NCI-H510A treated with DMSO at 0.1 percent for 48 hours (cell line): ENCODE data around the gene CCL22.
"Not testable (repeated sequence)": the region's sequence is repeated elsewhere in the genome, so short reads cannot be mapped to it uniquely, and the experiment has no call there.

Experiments
- DNase-seq: peaks from one replicate; lab custom pipeline; 2025; lab: John Stamatoyannopoulos, UW

The CCL22 gene

DNA sequence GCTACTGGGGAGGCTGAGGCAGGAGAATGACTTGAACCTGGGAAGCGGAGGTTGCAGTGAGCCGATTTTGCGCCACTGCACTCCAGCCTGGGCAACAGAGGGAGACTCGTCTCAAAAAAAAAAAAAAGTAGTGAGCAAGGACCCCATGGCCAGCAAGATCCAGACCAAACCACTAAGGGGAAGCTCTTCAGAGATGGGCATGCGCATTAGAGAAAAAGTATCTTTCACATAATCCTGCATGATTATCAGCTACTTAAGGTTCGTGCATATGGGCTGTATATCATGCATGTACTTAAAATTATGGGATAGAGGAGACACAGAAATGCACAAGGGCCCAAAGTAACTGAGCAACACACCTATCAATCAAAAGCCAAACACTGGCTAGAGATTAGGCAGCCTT lies 10.7 kb upstream of the CCL22 start:
- no peak for DNase-seq

DNA sequence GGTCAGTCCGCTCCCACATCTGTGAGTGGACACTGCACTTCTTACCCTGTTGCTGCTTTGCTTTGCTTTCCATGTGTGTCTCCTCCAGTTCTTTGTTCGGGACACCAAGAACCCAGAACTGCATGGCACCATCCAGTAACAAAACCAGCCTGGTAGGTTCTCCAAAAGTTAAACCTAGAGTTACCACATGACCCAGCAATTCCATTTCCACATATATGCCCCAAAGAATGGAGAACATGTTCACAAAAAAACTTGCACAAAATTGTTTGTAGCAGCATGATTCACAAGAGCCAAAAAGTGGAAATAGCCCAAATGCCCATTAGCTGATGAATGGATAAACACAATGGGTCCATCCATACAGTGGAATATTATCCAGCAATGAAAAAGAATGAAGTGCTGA lies 10.3 kb upstream of the CCL22 start:
- no peak for DNase-seq

DNA sequence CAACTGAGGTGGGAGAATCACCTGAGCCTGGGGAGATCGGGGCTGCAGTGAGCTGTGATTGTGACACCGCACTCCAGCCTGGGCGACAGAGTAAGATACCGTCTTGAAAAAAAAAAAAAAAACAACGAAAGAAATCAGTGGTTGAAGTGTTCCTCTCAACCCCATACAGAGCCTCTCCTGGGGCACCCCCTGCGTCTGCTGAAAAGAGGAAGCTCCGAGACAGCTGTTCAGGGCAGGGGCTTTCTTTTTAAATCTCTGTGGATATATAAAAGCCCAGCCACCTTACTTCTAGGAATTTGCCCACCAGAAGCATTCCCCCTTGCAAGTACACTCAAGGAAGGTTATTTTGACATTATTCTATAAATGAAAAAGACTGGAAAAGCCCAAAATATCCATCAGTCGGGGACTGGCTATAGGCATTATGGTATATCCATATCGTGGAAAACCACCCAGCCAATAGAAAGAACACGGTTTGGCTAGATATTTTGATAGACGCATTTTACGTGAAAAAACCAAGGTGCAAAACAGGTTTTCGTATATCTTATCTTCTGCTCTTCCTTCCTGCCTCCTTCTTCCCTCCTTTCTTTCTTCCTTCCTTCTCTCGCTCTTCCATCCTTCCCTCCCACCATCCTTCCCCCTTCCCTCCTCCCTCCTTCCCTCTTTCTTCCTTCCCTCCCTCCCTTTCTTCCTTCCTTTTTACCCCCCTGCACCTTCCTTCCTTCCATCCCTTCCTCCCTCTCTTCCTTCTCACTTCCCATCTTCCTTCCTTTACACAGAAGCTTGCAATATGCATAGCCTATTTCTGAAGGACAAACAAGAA lies 9.2 kb upstream of the CCL22 start:
- no peak for DNase-seq

DNA sequence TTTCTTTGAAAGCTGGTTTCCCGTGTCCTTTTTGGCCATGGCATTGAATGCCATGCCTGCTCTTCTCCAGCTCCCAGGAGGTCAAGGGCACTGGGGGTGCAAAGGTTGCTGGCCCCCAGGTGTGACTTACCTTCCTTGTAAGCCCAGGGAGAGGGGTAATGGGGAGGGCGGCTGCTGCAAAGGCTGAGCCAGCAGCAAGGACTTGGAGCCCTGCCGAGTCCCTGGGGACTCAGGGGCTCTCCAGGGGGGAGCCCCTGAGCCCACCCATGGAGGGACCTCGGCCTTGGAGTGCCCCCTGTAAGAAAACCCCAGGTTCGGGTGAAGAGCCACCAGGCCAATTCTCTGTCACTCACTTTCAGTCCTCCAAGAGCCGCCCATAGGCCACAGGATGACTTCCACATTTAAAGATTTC lies 5.9 kb upstream of the CCL22 start:
- DNase-seq, result no peak

DNA sequence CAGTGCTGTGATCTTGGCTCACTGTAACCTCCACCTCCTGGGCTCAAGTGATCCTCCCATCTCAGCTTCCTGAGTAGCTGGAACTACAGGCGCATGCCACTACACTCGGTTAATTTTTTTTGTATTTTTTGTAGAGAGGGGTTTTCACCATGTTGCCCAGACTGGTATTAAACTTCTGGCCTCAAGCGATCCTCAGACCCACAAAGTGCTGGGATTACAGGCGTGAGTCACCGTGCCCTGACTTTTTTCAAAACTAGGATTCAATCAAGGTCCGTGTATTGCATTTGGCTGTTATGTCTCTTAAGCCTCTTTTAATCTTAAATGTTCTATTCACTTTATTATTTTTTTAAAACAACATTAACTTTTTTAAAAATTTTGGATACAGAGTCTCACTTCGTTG lies 4.3 kb upstream of the CCL22 start:
- no peak for DNase-seq

DNA sequence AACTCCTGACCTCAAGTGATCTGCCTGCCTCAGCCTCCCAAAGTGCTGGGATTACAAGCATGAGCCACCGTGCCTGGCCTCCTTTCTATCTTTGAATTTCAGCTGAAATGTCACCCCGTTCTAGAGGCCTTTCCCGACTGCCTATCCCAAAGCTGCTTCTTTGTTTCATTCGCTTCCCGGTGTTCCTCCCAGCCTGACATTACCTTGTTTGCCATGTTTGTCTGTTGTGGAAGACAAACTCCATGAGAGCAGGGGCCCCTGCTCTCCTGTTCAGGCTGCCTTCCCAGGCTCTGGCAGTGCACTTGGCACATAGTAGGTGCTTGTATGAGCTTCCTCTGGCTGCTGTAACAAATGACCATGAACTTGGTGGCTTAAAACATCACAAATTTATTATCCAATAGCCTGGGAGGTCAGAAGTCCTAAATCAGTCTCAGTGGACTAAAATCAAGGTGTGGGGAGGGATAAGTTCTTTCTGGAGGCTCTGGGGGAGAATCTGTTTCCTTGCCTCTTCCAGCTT lies 2.6 kb upstream of the CCL22 start:
- no peak for DNase-seq

DNA sequence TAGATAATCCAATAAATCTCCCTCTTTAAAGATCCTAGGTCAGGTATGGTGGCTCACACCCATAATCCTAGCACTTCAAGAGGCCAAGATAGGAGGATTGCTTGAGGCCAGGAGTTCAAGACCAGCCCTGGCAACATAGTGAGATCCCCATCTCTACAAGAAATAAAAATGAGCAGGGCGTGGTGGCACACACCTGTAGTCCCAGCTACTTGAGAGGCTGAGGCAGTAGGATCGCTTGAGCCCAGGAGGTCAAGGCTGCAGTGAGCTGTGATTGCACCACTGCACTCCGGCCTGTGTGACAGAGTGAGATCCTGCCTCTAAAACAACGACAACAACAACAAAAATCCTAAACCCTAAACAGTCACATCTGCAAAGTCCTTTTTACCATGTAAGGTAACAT lies 2.0 kb upstream of the CCL22 start:
- no peak for DNase-seq

DNA sequence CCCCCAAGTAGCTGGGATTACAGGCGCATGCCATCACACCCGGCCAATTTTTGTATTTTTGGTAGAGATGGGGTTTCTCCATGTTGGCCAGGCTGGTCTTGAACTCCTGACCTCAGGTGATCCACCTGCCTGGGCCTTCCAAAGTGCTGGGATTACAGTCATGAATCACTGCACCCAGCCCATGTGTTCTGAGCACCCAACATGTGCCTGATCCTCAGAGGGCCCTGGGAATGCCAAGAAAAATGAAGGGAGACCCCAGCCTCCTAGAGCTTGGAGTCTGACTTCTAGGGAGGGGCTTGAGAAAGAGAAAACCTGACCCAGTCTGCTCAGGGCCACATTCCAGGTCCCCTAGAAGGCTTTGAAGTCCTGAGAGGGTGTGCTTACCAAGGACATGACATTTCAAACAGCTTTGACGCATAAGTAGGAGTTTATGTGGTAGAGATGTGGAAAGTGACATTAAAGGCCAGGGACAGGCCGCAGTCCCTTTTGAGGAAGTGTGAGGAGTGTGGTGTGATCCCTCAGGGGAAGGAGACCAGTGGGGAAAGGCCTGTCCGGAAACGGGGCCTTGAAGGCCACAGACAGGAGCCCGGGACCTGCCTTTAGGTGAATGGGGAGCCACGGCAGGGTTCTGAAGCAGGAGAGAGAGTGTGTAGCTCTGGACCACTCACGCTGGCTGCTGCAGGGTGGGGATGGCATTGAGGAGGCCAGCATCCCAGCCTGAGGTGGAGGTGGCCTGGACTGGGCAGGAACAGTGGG lies 1.1 kb upstream of the CCL22 start:
- no peak for DNase-seq

DNA sequence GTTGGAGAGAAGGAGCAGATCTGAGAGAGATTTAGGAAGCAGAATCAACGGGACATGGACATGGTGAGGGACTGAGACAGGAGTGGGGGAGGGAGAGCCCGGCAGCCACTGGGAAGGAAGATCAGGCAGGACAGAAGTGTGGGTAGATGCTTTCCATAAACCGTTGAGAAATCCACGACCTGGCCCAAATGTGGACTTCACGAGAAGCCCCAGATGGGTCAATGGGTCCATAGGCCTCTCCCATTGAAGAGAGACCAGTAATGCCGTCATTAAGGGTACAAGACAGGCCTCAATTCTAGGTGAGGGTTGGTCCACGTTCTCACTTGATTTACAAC lies 530 bp upstream of the CCL22 start:
- no peak for DNase-seq

DNA sequence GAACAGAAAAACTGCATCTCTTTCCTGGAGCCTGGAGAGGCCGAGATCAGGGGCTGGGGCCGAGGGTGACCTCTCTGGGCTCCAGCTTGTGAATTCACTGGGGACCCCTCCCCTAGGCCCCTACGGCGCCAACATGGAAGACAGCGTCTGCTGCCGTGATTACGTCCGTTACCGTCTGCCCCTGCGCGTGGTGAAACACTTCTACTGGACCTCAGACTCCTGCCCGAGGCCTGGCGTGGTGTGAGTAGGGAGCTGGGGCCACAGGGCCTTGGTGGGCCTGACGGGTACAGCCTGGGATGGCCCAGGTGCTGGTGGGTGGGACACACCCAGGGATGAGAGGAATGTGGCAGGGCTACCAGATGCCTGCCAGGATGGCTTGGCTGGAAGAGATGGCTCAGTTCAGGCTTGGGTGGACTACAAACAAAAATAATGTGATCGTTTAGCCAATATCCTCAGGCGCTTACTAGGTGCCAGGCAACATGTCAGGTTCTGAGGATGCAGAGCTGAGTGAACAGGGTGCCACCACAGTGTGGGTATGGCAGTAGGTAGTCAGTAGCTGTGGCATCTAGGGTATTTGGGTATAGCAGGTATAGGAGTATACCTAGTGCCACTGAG lies 1.8 kb downstream of the CCL22 start:
- DNase-seq, result no peak

DNA sequence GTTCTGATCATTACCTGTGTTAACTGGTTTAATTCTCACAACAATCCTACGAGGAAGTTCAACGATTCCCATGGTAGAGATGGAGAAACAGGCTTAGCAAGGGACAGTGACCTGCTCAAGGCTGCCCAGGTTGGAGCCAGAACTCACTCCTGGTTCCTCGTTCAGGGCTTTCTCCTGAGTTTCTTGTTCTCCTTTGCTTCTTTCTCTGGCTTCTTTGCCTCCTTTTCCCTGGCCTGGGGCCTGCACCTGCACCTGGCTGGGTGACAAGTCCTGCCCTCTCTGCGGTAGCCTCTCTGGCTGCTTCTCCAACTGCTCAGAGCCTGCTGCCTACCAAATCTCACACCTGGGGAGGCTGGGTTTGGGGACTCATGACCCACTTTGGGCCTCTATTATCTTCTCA lies 2.8 kb downstream of the CCL22 start:
- DNase-seq, result no peak

DNA sequence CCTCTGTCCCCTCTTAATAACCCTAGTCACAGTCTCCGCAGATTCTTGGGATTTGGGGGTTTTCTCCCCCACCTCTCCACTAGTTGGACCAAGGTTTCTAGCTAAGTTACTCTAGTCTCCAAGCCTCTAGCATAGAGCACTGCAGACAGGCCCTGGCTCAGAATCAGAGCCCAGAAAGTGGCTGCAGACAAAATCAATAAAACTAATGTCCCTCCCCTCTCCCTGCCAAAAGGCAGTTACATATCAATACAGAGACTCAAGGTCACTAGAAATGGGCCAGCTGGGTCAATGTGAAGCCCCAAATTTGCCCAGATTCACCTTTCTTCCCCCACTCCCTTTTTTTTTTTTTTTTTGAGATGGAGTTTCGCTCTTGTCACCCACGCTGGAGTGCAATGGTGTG lies 5.6 kb downstream of the CCL22 start:
- no peak for DNase-seq

DNA sequence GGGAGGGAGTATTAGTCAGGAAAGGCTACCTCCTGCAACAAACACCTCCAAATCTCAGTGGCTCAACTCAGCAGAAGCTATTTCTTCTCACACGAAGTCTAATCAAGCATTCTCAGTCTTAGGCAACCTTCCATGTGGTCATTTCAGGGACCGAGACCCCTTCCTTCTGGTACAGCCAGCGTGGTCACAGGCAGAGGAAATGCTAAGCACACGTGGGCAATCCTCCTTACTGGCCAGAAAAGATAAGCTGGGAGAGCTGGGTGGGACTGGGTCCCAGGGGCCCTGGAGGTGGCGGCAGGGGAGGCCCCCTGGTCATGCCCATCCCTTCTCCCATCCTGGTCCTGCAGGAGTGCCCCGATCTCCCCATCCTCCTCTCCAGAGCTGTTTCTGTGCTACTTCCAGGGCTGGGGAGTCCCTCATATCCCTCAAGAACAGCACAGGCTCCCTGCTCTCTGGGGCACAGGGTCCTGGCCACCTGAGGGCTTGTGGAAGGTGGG lies 8.0 kb downstream of the CCL22 start:
- DNase-seq, result no peak

DNA sequence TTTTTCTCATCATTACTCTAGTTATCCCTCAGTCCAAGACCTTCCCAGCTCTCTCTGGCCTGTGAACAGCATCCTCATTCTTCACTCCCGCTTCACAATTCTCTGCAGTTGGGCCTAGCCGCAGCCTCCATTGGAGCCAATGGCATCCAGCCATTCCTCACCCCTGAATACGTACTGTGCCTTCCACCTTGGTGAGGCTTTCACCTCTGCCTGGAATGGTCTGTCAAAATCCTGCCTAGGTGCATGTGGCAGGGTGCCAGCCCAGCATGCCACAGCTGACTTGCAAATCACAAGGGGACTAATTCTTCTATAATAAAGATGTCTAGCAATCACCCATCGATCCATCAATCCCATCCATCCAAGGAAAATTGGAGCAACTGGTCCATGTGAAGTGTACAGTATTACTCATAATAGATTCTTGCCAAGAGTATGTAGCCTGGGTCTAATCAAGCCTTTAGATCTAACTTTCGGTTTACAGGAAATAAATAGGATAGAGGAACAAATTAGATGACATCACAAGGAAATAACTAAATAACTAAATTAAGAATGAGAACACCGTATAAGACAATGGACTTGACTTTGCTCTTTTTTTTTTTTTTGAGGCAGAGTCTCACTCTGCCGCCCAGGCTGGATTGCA lies 8.7 kb downstream of the CCL22 start:
- no peak for DNase-seq

DNA sequence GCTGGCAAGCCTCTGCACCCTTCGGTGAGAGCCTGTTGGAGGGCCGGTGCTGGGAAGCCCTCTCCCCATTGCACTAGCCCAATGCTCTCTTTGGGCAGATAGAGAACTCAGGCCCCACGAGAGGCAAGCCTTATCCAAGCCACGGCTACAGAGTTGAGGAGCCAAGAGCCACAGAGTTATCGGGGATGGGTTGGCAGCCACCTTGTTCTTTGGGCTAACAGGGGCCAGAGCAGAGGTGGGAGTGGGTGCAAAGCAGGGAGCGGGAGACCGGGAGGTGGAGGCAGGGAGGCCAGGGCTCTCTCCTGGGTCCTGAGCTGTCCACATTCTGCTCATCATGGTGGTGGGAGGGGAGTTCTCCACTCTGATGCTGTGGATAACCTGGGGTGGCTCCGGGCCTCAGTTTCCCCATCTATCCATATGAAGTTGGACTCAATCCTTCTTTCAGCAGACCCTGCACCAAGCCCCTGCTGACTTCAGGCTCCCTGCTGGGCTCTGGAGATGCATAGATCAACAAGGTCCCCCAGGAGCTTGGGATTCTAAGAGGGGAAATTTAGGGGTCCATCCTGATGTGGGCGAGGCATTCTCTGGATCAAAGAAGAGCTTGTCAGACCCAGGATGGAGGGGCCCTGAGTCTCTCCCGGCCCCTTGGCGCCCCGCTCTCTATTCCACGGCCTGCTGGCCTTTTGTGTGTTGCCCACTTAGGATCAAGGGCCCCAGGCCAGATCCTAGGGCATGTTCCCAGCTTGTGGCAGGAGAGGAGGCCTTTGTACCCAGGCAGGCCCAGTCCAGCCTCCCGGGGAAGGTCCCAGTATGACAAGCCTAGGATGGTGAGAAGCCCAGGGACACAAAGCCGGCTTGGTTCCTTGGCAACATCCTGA lies 13.2 kb downstream of the CCL22 start:
- DNase-seq, result no peak

DNA sequence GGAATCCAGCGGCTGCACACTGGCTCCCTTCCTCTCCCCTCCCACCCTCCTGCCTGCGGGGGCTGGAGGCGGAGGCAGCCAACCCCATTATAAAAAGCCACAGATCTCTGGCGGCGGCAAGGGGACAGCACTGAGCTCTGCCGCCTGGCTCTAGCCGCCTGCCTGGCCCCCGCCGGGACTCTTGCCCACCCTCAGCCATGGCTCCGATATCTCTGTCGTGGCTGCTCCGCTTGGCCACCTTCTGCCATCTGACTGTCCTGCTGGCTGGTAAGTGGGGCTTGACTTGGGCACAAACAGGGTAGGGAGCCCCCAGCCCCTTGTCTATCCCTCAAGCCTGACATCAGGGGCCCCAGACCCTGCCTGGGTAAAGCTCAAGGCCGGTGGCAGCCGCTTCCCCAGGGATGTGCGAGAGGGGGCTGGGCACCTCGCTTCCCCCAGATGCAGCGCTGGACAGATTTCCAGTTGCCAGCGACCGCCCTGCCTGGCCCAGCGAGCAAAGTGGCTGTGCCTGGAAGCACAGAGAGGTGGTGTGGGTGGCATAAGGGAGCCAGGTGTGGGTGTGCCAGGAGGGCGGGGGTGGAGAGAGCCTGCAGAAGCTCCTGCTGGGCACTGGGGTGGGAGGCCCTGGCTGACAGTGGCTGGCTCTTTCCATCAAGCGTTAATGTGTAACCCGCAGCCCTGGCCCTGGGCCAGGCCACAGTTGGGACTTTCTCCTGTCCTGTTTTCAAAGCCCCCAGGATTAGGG lies 14.0 kb downstream of the CCL22 start, which contains the start of gene CX3CL1:
Gene CX3CL1, plus strand, starts transcription at position 119 of the 745 bp plus-strand sequence. Its CDS starts 79 bp downstream, at position 198.
- DNase-seq, result no peak

DNA sequence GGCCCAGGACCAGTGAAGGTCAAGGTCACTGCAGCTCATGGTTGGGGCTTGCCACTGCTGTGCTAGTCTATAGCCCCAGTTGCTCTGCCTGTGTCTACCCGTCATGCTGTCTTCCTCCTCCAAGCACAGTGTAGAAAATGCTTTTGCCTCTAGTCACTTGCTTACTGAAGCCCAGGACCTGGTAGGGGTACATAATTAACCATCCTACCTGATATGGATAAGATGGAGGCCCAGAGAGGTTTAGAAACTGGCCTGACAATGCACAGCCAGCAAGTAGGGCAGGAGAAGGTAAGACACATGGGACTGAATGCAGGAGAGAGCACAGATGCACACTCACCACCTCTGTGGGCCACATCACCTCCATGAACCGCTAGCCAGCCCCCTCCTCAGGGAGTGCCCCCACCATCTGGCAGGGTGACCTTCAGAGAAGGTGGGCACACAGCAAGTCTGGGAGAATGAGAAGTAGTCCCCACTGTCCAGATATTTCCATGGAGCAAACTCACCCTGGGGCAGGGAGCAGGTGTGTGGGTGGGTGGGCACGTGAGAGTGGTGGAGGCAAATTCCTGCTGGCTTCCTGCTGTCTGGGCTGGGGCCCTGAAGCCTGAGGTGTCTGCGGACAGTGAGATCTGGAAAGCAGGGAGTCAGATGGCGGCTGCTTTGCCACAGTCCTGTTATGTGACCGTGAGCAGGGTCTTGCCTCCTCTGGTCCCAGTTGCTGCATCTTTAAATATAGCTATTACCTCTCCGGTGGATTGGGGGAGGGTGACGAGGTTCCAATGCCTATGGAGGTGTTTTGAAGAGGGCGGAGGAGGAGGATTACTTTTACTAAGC lies 14.7 kb downstream of the CCL22 start:
- no peak for DNase-seq

DNA sequence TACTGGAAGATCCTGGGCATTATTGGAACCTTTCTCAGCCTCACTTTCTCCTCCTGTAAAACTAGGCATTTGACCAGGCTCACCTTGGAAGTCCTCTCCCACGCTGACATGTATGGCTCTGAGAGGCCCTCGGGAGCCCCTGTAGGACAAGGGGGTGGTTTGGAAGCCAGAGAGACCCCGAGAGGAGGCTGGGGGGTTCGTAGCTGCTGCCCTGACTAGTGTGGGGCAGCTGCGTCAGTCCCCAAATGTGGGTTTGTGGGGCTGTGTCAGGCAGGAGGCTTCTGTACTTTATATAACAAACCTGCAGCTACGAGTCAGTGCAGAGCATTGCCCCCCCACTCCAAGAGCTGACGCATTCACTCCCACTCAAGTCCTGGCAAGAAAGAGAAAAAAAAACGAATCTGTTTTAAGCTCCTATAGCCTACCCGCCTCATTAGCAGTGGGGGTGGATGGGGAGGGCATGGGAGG lies 15.5 kb downstream of the CCL22 start:
- no peak for DNase-seq

DNA sequence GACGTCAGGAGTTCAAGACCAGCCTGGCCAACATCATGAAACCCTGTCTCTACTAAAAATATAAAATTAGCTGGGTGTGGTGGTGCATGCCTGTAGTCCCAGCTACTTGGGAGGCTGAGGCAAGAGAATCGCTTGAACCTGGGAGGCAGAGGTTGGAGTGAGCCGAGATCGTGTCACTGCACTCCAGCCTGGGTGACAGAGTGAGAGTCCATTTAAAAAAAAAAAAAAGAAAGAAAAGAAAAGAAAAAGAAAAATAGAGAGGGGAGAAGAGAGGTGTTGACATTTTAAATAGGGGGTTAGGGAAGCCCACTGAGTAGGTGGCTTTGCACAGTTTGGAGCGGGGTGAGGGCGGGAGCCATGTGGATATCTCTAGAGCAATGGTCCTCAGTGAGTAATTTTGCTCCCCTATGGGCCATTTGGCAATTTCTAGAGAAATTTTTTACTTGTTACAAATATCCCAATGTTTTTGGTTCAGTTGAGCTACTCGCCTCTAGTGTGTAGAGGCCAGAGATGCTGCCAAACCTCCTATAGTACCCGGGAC lies 16.4 kb downstream of the CCL22 start:
- DNase-seq, result not testable (repeated sequence)
